ENCODE measurements around the gene TRIO.

- TF ChIP-seq CTCF (IDR thresholded peaks at IDR 0.05) = no peak
- no peak for TF ChIP-seq EP300 (IDR thresholded peaks at IDR 0.05)
- no peak for TF ChIP-seq POLR2A (IDR thresholded peaks at IDR 0.05)
Observed at GRCh38 chr5:14405706-14406553, 262.8 kb downstream of the TRIO start.

All from upper lobe of left lung (tissue), 4 donors.